ENCODE measurements around the gene SLFN13.
A peak's percentile ranks its signal among the peaks of the same experiment; 100 is the strongest.
"Not testable (repeated sequence)": the region's sequence is repeated elsewhere in the genome, so short reads cannot be mapped to it uniquely, and the experiment has no call there.

The SLFN13 gene

DNA sequence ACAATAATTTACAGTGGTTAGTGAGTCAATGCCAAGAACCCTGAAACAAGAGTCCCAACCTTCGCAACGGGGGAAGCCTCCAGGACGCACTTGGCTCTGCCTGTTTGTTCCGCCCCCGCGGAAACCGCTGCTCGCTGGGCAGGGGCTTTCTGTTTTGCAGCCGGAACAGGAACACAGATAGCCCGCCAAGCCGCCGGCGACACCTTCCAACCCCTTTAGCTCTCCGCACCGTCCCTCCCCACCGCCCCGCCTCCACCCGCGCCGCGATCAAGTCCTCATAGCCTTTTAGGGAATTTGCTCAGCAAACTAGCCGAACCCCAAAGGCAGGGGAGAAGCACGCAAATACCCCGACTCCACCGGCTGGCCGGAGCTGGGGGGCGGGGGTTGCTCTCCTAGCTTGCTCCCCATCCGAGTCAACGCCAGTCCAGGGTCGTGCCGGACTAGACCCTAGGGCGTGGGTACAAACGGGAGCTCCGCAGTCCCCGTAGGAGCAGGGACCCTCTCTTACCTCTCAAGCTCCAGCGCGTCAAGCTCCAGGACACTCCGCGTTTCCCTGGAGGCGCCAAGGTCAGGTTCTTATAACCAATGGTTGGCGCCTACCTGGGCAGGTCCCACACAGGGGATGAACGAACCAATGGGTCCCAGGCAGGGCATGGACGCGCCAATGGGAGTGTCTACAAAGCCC lies at the start of gene SLFN13:
Gene SLFN13, minus strand, starts transcription at position 553 of the 685 bp plus-strand sequence. CDS start 3,086 bp downstream, outside the sequence.
- DNase-seq = peak; percentile 69 to 73

DNA sequence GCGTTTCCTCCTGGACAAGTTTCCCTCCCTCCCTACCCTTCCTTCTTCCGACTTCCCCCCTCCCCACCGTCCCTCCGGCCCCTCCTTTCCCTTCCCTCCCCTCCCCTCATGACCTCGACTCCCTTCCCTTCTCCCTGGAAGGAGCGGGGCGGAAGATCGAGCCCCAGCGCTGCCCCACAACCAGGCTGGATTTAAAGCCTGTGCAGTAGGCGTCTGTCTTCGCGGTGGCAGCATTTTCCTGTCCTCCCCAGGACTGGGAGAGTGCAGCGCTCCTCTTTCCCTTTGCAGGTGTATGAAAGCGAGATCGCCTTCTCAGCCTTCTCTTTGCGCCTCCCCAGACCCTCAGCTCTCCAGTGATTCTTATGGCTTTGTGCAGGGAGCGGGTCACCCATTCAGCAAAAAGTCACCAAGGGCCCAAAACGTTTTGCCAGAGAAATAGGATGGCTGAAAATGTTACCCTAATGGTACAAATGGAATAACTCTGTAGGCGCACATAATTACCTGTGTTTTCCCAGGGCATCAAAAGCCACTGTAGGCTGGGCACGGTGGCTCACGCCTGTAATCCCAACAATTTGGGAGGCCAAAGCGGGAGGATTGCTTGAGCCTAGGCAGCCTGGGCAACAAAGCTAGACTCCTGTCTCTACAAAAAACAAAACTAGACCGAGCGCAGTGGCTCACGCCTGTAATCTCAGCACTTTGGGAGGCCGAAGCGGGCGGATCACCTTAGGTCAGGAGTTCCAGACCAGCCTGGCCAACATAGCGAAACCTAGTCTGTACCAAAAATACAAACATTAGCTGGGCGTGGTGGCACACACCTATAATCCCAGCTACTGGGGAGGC lies 48.1 kb upstream of the SLFN13 start:
- DNase-seq = no peak

- no peak for DNase-seq
Observed at GRCh38 chr17:35493040-35493439, 44.5 kb upstream of the SLFN13 start.

DNA sequence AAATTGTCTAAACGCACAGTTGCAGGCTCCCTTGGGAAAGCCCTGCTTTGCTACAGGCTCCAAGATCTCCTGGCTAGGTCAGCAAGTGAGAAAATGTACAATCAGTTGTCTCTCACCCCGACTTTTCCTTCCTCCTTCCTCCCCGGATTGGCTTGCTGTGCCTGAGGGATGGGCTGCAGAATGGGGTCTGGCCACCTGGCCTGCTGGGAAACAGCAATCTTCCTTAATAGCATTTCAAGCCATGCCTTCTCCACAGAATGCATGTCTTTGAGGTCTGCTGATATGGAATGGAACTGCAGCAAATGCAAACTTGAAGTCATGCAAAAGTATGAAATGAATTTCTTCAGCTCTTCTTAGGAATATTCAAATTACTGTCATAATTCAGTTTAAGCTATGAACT lies 42.9 kb upstream of the SLFN13 start:
- no peak for DNase-seq

- DNase-seq = no peak
Observed at GRCh38 chr17:35489944-35490343, 41.4 kb upstream of the SLFN13 start.

DNA sequence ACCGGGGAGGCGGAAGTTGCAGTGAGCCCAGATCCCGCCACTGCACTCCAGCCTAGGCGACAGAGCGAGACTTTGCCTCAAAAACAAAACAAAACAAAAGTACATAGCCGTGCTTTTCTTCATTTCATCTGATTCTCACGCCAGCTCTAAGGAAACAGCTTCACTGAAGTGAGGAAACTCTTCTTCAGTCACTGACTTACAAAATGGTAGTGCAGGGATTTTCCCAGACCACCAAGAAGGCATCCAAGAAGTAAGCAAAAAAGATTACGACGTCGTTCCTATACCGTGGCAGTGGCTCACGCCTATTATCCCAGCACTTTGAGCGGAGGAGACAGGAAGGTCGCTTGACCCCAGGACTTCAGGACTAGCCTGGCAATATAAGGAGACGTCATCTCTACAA lies 40.4 kb upstream of the SLFN13 start:
- no peak for DNase-seq

DNA sequence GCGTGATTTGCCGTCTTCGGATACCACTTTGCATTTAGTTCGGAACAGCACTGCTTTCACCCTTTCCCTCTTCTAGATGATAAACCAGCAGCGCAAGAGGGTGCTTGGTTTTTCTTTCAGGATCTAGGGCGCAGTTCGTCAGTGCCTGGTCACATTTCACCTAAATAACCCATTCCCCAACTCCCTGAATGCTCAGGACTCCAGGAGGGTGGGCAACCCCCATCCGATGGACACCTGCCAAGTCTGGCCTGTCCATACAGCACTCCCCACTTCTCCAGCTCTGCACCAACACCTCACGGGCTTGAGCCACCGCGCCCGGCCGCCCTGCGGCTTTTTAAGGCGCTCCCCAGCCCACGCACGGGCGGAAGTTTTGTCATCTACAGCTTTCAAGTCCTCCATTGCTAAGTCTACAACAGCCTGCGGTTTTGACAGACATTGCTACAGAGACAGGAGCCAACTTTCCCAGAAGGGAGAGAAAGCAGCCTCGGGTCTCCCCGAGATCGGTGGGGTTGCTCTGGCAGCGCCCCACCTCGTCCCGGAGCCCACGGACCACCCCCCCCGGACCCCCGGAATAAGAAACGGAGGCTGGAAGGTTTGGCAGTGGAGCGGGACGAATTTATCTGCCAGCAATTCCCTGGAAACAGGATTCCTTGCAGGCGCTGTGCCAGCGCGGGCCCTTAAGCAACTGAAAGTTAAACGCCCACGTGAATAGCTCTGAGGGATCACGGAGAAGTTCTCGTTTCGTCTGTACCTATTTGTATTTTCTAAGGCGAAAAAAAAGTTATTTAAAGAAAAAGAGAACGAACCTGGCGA lies 38.6 kb upstream of the SLFN13 start:
- DNase-seq = no peak

GRCh38 chr17:35479271-35479670 lies 30.7 kb upstream of the SLFN13 start:
- DNase-seq = no peak

DNA sequence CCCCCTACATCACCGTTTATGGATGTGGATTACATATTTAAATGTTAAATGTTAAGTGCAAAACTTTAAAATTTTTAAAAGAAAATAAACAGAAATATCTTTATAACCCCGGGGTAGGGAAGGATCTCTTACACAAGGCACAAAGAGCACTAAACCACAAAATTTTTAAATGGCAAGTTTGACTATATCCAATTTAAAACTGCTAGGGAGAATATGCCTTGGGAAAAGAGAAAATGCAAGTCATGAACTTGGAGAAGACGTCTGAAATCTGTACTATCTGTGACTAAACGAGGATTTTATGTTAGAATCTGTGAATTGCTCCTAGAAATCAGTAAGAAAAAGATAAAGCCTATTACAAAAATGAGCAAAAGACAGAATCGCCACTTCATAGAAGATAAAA lies 28.7 kb upstream of the SLFN13 start:
- no peak for DNase-seq

DNA sequence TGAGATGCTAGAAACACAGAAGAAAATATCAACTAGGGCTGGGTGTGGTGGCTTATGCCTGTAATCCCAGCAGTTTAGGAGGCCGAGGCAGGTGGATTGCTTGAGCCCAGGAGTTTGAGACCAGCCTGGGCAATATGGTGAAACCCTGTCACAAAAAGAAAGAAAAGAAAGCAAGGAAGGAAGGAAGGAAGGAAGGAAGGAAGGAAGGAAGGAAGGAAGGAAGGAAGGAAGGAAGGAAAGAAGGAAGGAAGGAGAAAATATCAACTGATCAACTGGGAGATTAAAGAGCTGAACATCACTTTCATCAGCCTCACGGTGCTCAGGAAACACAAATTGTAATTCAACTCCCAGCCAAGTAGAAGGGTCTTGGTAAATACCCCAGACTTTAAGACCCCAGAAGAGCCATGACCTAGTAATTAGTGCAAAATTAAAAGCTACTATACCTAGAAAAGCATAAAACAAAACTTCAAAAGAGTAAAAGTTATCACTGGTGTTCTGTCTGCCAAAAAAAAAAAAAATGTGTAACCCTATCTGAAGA lies 27.8 kb upstream of the SLFN13 start:
- no peak for DNase-seq

GRCh38 chr17:35468475-35468874 lies 19.9 kb upstream of the SLFN13 start:
- DNase-seq = no peak

DNA sequence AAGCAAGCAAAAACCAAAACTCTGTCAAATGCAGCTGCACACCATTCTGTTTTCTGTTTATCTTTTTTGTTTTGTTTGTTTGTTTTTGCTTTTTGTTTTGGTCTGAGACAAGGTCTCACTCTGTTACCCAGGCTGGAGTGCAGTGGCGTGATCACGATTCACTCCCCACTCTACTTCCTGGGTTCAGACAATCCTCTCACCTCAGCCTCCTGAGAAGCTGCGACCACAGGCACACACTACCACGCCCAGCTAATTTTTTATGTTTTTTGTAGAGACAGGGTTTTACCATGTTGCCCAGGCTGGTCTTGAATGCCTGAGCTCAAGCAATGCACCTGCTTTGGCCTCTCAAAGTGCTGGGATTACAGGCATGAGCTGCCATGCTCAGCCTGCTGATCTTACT lies 19.3 kb upstream of the SLFN13 start:
- no peak for DNase-seq

GRCh38 chr17:35460354-35460851 lies 11.8 kb upstream of the SLFN13 start:
- no peak for DNase-seq

- not testable (repeated sequence) for DNase-seq
Observed at GRCh38 chr17:35454035-35454434, 5.5 kb upstream of the SLFN13 start.

DNA sequence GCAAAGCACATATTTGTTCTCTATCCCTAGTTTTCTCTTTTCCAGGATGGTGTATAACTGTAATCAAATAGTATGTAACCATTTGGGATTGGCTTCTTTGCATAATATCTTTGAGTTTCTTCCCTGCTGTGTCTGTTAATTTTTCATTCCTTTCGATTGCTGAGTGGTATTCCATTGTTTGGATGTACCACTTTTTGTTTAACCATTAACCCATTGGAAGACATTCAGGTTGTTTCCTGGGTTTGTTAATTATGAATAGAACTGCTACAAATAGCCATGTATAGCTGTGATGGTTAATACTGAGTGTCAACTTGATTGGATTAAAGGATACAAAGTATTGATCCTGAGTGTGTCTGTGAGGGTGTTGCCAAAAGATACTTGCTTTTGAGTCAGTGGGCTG lies 4.6 kb upstream of the SLFN13 start:
- DNase-seq = no peak

GRCh38 chr17:35449371-35449931 lies 885 bp upstream of the SLFN13 start:
- DNase-seq = peak in 1 of 2 donors; percentile 14

DNA sequence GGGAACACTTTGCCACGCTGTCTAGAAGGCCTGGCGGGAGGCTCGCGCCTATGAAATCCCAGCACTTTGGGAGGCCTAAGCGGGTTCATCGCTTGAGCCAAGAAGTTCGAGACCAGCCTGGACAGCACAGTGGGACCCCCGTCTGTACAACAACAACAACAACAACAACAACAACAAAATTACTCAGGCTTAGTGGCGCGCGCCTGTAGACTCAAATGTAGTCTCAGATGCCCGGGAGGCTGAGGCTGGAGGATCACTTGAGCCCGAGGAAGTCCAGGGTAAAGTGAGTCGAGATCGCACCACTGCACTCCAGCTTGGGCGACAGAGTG lies 297 bp upstream of the SLFN13 start:
- no peak for DNase-seq

DNA sequence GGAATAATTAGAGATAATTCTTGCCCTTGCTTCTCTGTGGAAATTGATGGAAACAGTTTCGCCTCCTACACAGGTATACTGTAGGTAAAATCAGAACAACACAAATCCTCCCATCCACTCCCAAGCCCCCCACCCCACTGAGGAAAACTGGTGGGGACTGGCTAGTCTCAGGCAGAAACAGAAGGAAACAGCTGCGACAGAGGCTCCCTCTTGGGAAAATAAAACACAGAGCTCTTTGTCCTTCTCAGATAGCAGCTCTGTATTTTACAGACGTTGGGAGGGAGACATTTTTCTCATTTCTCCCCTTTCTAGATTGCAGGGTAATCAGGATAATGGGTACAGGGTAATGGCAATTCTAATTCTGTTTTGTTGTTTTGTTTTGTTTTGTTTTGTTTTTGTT lies 1.1 kb downstream of the SLFN13 start:
- DNase-seq = no peak

- no peak for DNase-seq
Observed at GRCh38 chr17:35438433-35438832, 10.1 kb downstream of the SLFN13 start.

DNA sequence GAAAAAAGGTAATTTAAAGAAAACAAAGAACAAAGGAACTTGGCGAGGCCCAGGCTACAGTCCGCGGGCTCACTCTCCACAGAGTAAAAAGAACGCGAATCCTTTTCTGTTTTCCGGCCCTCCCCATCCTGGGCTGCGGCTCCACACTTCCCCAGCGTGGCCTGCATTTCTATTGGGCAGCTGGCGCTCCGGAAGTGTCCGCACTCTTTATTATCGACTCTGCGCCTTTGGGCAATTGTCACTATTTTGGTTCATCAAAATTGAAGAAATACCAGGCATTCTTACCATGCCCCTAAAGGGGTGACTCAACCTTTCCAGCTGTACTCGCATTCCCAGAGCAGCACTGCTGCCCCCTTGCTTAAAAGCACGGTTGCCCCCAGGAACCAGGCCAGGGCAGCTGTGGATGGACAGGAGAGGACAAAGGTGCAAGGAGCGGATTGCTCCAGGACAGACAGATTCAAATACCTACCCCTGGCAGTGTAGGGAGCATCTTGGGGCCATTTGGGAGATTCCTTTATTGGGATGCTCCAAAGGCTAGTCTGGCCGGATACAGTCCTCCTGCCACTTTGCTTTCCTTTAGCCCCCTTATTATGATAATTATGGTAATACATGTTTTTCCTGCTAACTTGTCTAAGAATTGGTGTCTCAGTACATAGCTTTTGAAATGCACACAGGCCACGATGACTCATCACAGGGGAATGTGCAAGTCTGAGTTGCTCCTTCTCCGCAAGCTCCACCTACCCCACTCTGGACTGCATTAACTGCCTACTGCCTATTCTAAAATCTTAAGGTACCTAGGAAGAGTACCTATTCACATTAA lies 15.3 kb downstream of the SLFN13 start:
- peak; percentile 57 to 61 for DNase-seq

- DNase-seq = peak in 1 of 2 donors; percentile 26
Observed at GRCh38 chr17:35432176-35433074, 16.1 kb downstream of the SLFN13 start, which contains the start of gene SLFN12. SLFN12 (minus strand) TSS chr17:35432500; CDS start chr17:35423028, 9,472 bp downstream.

Measured in bone marrow (tissue), 2 donors.